Spinal cord (tissue), 10 donors: Measurements from ENCODE around the gene IGFN1. TPM values are rescaled to one million over a fixed set of nuclear protein-coding genes. Genes with fewer than 3 reads are reported as not detected.
A peak's percentile ranks its signal among the peaks of the same experiment; 100 is the strongest.

Experiments
- DNase-seq, 6 donors: peaks; one replicate each; pipeline versions ENCODE4 v3.0.0 to v3.0.0-alpha.2; 2013 to 2015; ENCODE audit warnings: low spot score in 6 of 6, low read depth in 4 of 6
- H3K27ac ChIP-seq: one replicate; pipeline ENCODE4 v1.5.1; 2013; ENCODE audit warnings: low read depth, low read length, control low read depth
- H3K27me3 ChIP-seq: one replicate; pipeline ENCODE4 v1.6.1; 2013; ENCODE audit warnings: low read length; ENCODE audit not compliant: control insufficient read depth, insufficient read depth
- H3K36me3 ChIP-seq: one replicate; pipeline ENCODE4 v1.6.1; 2013; ENCODE audit warnings: low read length; ENCODE audit not compliant: control insufficient read depth, insufficient read depth
- H3K4me1 ChIP-seq: one replicate; pipeline ENCODE4 v1.6.1; 2013; ENCODE audit warnings: low read length; ENCODE audit not compliant: control insufficient read depth, insufficient read depth
- H3K4me3 ChIP-seq: one replicate; pipeline ENCODE4 v1.5.1; 2013; ENCODE audit warnings: low read depth, low read length, control low read depth
- H3K9me3 ChIP-seq: one replicate; pipeline ENCODE4 v1.6.1; 2013; ENCODE audit warnings: low read length; ENCODE audit not compliant: control insufficient read depth, insufficient read depth
- WGBS: methylation state at CpG from one replicate; pipeline ENCODE4 v1.1.5; 2013; ENCODE audit warnings: missing lambda C conversion rate; ENCODE audit not compliant: insufficient coverage; 5-methylcytosine and 5-hydroxymethylcytosine counted together
- polyA plus RNA-seq, 2 donors: library from polyadenylated mRNA; unstranded; fragments of 120-200 nt; gene quantifications; one replicate each; pipeline ENCODE4 v1.2.1, GENCODE V29; 2013; ENCODE audit not compliant: insufficient read length in 2 of 2
- total RNA-seq, 2 donors: library from RNA; depleted of rRNA in 1 of 2; stranded (reverse); fragments of 120-200 nt in 1 of 2; fragments of >200 nt in 1 of 2; gene quantifications; one replicate each; pipeline versions ENCODE4 v1.2.3 to v1.2.4, GENCODE V29; 2013 to 2014
- donor health status: healthy.

The IGFN1 gene
- total and polyA plus RNA-seq, 4 donors, result 2.0 to 10.4 (median 3.3) TPM

DNA sequence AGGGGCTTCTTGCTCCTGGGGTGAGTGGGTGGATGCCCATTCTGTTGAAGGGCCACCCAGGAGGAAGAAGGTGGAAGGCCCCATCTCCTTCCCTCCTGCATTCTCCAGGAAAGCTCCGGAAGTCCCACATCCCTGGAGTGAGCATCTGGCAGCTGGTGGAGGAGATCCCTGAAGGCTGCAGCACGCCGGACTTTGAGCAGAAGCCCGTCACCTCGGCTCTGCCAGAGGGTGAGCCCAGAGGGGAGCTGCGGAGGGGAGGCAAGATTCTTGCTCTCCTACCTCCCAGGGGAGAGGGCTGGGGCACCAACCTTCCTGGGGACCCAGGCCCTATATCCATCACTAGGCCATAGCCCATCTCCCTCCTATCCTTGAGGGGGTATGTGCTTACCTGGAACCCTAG lies 3.4 kb downstream of the IGFN1 start:
- H3K4me1 ChIP-seq, result peaks cover 17% of the 10 kb centered on the region
- 93% methylated on average over 3 of the region's 6 CpGs for WGBS
- H3K36me3 ChIP-seq, result no peaks in the 10 kb centered on the region
- H3K9me3 ChIP-seq, result no peaks in the 10 kb centered on the region
- H3K4me3 ChIP-seq, result no peak overlapping the region
- H3K27ac ChIP-seq, result no peak overlapping the region
- no peak for DNase-seq
- peaks cover 5% of the 10 kb centered on the region for H3K27me3 ChIP-seq

DNA sequence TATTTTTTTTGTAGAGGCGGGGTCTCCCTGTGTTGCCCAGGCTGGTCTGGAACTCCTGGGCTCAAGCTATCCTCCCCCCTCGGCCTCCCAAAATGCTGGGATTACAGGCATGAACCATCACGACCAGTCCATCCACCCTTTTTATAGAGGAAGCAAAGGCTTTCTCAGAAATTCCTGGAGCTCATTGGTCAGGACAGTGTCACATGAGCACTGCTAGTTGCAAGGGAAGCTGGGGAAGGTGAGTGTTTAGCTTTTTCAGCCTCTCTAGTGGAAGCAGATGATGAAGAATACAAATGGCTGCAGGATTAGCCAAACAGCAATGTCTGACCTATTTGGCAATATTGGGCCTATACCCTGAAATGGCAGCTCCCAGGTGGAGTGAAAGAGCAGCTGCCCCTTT lies 8.0 kb downstream of the IGFN1 start:
- 90% methylated on average over 2 of the region's 3 CpGs for WGBS
- DNase-seq, result no peak
- H3K4me3 ChIP-seq, result no peak overlapping the region
- no peaks in the 10 kb centered on the region for H3K27me3 ChIP-seq
- H3K36me3 ChIP-seq, result no peaks in the 10 kb centered on the region
- no peak overlapping the region for H3K27ac ChIP-seq
- H3K4me1 ChIP-seq, result peaks cover 5% of the 10 kb centered on the region
- no peaks in the 10 kb centered on the region for H3K9me3 ChIP-seq

DNA sequence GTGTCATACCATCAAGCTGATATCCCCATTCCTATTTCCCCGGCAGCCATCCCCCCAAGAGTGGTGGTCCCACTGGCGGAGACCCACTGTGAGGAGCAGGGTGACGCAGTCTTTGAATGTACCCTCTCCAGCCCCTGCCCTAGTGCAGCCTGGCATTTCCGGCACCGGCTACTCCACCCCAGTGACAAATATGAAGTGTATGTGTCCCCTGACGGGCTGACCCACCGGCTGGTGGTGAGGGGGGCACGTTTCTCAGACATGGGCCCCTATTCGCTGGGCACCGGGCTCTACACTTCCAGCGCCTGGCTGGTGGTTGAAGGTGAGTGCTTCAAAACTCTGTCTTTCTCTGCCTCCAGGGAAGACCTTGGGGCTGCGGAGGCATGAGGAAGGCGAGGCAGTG lies 14.4 kb downstream of the IGFN1 start:
- 95% methylated on average over 8 of the region's 13 CpGs for WGBS

DNA sequence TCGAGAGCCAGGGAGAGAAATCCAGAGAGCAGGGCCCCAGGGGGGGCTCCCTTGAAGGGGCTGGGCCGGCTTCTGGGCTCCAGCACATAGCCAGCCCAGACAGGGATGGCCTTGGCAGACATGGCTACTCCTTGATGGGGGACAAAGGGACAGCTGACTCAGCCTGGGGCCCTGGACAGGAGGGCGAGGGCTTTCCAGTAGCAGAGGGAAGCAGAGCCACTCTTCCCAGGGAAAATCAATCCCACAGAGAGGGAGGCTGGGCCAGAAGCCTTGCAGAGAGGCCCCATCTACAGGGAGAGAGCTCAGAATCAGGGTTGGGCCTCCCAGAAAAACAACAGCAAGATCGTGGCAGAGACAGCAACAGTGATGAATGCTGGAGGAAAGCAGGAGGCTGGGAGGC lies 15.6 kb downstream of the IGFN1 start:
- Histone ChIP-seq H3K9me3 (no peaks in the 10 kb centered on the region), H3K27ac (no peak overlapping the region), H3K4me1 (peaks cover 13% of the 10 kb centered on the region), H3K36me3 (no peaks in the 10 kb centered on the region), H3K27me3 (no peaks in the 10 kb centered on the region), H3K4me3 (no peak overlapping the region)
- DNase-seq, result peak in 1 of 6 donors; percentile 24
- 40% methylated on average over 4 of the region's 4 CpGs for WGBS

More for the DNA sequence above, 14.4 kb downstream of the IGFN1 start:
- H3K27me3 ChIP-seq, result no peaks in the 10 kb centered on the region
- peaks cover 13% of the 10 kb centered on the region for H3K4me1 ChIP-seq
- H3K4me3 ChIP-seq, result no peak overlapping the region
- H3K36me3 ChIP-seq, result no peaks in the 10 kb centered on the region
- no peaks in the 10 kb centered on the region for H3K9me3 ChIP-seq
- no peak for DNase-seq
- no peak overlapping the region for H3K27ac ChIP-seq

DNA sequence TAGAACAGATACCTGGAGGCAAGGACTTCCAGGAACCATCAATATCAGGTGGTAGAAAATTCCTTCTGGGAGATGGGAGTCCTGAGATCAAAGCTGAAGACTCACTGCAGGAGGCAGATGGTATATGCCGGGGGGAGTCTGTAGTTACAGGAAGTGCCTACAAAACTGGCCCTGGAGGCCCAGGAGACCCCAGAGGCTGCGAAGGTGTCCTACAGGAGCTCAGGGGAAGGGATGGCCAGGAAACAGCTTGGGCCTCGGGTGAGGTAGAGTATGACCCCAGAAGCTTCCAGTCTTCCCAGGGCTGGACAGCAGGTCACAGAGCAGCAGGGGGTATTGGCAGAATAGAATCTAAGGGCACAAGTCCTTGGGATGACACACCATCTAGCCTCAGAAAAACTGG lies 16.4 kb downstream of the IGFN1 start:
- Histone ChIP-seq H3K9me3 (no peaks in the 10 kb centered on the region), H3K27me3 (no peaks in the 10 kb centered on the region), H3K4me1 (peaks cover 13% of the 10 kb centered on the region), H3K27ac (no peak overlapping the region), H3K4me3 (no peak overlapping the region), H3K36me3 (no peaks in the 10 kb centered on the region)
- 80% methylated on average over 3 of the region's 3 CpGs for WGBS
- DNase-seq, result no peak

DNA sequence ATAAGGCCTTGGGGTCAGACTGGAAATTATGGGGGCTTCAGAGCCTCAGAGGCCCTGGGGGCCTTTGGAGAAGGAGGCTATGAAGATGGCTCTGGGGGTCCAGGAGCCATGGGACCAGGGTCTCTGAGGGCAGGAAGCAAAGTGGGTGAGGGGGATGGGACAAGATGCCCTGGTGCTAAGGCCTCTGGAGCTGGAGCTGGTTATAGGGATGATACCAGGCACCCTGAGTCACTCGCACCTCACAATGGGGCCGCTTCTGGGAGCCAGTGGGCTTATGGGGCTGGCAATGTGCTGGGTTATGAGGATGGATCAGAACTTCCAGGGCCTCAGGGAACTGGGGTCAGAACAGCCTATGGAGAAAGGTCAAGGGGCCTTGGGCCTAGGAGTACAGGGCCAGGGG lies 17.6 kb downstream of the IGFN1 start:
- WGBS, result 100% methylated on average over 2 of the region's 2 CpGs
- DNase-seq, result no peak
- Histone ChIP-seq H3K9me3 (no peaks in the 10 kb centered on the region), H3K4me3 (no peak overlapping the region), H3K27ac (no peak overlapping the region), H3K4me1 (peaks cover 13% of the 10 kb centered on the region), H3K36me3 (no peaks in the 10 kb centered on the region), H3K27me3 (no peaks in the 10 kb centered on the region)

DNA sequence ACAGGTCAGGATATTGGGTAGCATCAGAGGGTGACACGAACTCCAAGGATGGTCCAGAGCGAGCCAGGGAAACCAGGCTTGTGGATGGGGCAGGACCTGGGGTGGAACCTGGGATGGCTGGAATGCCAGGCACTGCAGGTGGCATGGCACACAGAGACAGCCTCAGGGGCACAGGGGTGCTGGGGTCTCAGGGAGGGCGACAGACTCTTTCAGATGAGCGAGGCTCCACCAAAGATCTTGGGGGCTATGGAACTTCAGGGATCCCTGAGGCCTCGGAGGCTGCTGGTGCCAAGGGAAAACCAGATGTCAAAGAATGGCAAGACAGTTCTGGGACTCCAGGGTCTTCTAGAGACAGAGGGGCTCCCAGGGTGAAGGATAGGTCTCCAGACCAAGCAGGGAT lies 21.4 kb downstream of the IGFN1 start:
- whole genome bisulfite sequencing, result 91% methylated on average over 5 of the region's 5 CpGs
- Histone ChIP-seq H3K4me3 (no peak overlapping the region), H3K4me1 (peaks cover 6% of the 10 kb centered on the region), H3K9me3 (no peaks in the 10 kb centered on the region), H3K27me3 (no peaks in the 10 kb centered on the region), H3K36me3 (no peaks in the 10 kb centered on the region), H3K27ac (no peak overlapping the region)
- no peak for DNase-seq

DNA sequence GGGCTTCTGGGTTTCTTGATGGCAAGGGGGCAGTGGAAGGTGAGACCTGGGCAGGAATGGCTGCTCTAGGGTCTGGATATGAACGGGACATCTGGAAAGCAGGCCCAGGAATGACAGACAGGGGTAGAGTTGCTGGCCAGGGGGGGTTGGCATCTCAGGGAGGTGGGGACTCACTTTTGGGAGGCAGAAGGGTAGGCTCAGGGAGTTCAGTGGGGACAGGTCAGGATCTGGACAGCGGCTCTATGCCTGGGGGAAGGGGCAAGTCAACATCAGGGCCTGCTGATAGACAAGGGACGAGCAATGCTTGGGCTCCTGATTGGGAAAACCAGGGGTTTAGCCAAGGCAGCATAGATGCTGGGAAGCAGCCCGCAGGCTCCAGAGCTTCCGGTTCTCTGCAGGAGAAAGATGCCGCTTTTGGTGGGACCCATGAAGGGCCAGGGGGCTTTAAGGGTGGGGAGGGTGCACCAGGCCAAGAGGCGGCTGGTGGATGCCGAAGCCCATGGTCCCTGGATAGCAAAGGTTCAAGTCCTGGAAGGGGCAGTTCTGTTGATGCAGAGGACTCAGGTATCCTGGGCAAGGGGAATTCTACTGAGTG lies 21.9 kb downstream of the IGFN1 start:
- H3K4me3 ChIP-seq, result no peak overlapping the region
- 100% methylated on average over 7 of the region's 8 CpGs for WGBS
- DNase-seq, result no peak

DNA sequence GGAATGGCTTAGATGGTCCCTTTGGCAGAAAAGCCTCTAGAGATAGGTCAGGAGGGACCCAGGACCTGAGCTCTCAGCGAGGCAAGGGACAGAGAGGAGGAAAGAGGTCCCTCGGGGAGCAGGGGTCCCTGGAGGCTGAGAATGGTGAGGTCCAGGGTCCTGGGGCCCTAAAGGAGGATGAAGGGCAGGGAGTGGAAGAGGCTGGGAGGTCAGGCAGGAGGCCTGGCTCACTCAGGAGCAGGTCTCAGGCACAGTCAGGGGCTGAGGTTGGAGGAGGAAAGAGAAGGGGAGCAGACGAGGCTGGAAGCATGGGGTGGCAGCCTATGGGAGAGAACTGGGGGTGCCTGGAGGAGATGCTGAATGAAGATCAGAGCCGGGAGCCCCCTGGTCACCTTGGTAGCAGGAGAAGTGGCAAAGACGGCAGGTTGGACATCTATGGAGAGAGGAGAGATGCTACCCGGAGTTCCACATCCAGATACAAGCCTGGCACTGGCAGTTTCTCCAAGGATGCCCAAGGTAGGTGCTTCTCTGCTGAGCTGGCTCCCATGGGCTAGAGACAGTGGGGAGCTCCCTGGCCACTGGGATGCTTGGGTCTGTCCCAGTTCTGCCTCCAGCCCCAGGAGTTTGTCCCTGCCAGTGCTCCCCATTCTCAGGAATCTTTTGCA lies 22.6 kb downstream of the IGFN1 start:
- 86% methylated on average over 6 of the region's 6 CpGs for WGBS
- peaks cover 5% of the 10 kb centered on the region for H3K4me1 ChIP-seq
- H3K9me3 ChIP-seq, result no peaks in the 10 kb centered on the region
- DNase-seq, result no peak
- no peak overlapping the region for H3K4me3 ChIP-seq
- no peaks in the 10 kb centered on the region for H3K36me3 ChIP-seq
- no peak overlapping the region for H3K27ac ChIP-seq
- no peaks in the 10 kb centered on the region for H3K27me3 ChIP-seq

More for the DNA sequence above, 21.9 kb downstream of the IGFN1 start:
- Histone ChIP-seq H3K27ac (no peak overlapping the region), H3K27me3 (no peaks in the 10 kb centered on the region), H3K36me3 (no peaks in the 10 kb centered on the region), H3K4me1 (peaks cover 5% of the 10 kb centered on the region), H3K9me3 (no peaks in the 10 kb centered on the region)

DNA sequence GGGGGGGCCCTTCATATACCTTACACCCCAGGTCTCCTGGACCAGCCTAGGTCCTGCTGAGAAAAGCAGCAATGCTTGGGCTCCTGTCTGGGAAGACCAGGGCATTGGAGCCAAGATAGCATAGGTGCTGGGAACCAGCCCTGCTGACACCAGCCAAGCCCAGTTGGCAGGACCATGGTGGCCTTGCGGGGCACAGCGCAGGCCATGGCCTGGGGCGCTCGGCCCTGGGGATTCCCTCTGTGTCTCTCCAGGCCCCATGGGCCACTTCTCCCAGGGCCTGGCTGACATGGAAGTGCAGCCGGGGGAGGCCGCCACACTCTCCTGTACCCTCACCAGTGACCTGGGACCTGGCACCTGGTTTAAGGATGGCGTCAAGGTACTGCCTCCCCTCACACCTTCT lies 23.3 kb downstream of the IGFN1 start:
- DNase-seq, result no peak
- peaks cover 5% of the 10 kb centered on the region for H3K4me1 ChIP-seq
- H3K27me3 ChIP-seq, result no peaks in the 10 kb centered on the region
- no peaks in the 10 kb centered on the region for H3K9me3 ChIP-seq
- H3K36me3 ChIP-seq, result no peaks in the 10 kb centered on the region
- no peak overlapping the region for H3K4me3 ChIP-seq
- H3K27ac ChIP-seq, result no peak overlapping the region
- 97% methylated on average over 4 of the region's 7 CpGs for WGBS
